ENCODE results near the gene YTHDF2.

YTHDF2 gene

DNA sequence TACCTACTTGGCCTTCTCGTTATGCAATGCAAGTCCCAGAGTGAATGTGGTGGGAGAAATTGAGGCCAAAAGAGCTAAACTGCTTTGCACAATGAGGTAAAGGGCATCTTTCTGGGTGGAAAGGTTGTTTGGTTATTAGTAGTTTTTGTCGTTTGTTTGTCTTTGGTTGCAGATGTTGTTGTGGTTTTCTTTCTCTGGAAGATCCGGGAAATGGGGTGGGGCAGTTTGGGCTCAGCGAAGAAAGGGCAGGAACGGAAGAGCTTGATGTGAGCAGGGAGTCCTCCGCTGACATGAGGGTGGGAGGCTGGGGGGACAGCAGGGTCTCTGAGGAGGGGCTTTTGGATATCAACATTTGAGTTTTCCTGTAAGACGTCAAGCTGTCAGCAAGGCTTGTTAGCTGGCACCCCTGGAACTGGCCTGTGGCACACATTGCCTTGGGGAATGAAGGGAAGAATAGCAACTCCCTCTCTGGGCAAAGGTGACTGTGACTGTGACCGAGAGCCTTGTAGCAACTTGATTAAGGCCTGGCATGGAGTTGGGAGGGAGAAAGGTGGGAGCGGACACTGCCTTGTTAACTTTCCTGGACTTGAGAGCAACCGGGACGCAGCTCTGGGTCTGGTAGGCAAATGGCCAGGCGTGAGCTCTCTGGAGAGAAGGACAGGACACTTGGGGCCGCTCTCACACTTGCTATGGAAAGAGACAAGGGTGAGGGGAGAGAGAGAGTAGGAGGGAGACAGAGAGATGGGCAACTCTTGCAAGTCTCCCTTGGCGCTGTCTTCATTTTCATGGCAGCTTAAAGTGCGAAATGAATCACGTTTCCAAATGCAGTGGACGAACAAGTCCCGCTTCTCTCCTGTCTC is 59.8 kb downstream of the YTHDF2 start:
- no peak for DNase-seq (ENCODE audit: low read depth in 2 of 3, low spot score in 1 of 3)

DNA sequence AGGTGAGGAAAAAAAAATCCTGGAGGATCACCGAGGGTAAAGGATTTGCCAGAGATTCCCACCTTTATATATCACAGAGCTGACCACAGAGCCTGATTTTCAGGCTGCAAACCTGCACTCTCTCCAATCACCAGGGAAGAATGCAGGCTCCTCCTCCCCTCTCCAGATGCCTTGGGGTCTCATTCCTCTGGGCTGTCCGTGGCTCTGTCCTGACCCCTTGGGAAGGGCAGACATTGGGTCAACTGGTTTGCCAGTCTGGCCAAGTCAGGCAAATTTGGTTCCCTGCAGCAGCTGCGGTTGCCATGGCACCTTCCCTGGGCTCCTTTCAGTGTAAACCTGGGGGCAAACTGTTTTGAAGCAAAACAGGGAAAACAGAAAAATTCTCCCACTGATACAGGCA is 63.6 kb downstream of the YTHDF2 start:
- DNase-seq (ENCODE audit: low read depth in 2 of 3, low spot score in 1 of 3): no peak

DNA sequence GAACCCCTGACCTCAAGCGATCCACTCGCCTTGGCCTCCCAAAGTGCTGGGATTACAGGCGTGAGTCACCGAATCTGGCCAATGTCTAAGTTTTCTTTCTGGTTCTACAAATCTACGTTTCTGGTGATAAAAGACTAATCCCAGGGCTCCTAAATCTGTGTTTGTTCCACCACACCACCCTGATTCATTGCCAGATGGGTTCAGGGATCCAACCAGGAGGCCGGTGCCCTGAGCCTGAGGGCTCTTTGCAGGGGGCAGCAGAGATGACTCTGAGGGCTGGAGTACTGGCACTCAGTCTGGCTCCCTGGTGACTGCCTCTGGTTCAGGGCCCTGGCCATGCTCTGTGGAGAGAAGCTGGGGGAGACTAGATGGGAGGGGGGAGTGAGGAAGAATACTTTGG is 64.7 kb downstream of the YTHDF2 start:
- no peak for DNase-seq (ENCODE audit: low read depth in 2 of 3, low spot score in 1 of 3)

DNA sequence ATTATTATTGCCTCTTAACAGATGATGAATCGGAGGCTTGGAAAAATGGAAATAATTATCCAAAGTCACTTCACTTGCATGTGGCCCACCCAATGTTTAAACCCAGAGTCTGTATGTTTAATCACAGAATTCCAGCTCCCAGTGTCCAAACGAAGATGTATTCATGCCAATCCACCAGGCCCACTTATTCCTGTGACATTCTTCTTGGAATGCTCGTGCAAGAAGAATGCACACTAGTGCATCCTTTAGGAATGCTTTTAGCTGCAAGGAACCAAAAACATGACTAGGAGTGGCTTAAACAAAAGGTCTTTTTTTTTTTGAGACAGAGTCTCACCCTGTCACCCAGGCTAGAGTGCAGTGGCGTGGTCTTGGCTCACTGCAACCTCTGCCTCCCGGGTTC is 66.3 kb downstream of the YTHDF2 start:
- DNase-seq (ENCODE audit: low read depth in 2 of 3, low spot score in 1 of 3): no peak

DNA sequence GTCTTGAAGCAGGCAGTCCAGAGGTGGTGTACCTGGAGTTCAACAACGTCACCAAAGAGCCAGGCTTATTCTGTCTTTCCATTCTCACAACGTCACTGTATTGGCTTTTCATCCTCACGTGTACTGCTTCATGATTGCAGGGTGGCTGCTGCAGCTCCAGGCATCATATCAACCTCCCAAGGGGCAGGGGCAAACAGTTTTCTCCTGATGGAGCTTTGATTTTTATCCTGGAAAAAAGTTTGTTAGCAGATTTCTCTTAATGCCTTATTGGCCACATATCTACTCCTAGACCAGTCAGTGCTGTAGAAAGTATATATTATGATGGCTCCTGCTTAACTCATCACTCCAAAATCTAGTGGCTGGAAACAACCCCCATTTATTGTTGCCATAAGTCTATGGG is 66.9 kb downstream of the YTHDF2 start:
- no peak for DNase-seq (ENCODE audit: low read depth in 2 of 3, low spot score in 1 of 3)

DNA sequence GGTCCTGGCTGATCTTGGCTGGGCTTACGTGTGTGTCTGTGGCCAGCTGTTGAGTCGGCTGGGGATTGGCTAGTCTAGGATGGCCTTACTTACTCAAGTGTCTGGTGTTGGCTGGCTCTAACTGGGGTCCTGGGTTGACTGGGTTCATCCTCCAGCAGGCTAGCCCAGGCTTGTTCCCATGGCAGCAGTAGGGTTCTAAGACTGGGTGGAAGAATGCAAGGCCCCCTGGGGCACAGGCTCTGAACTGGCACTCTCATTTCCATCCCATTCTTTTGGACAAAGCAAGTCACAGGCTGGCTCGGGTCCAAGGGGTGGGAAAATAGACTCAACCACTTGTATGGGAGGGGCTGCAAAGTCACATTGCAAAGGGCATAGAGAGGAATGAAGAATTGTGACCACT is 67.3 kb downstream of the YTHDF2 start:
- DNase-seq (ENCODE audit: low read depth in 2 of 3, low spot score in 1 of 3): no peak

DNA sequence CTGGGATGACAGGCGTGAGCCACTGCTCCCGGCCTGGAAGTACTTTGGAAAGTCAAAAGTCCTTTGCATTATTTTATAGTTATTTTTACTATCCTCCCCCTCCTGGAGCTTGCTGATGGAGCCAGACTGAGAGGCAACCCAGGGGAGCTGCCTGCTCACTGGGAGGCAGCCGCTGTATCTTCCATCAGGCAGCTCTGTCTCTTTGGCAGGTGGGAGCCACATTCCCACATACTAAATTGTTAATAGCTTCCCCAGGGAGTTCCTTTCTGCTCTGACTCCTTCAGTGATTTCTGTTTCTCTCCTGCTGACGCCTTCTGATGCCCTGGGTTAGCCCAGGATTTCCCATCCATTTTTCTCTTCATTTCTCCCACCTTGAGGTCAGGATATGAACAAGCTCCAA is 70.3 kb downstream of the YTHDF2 start:
- DNase-seq (ENCODE audit: low read depth in 2 of 3, low spot score in 1 of 3): no peak

DNA sequence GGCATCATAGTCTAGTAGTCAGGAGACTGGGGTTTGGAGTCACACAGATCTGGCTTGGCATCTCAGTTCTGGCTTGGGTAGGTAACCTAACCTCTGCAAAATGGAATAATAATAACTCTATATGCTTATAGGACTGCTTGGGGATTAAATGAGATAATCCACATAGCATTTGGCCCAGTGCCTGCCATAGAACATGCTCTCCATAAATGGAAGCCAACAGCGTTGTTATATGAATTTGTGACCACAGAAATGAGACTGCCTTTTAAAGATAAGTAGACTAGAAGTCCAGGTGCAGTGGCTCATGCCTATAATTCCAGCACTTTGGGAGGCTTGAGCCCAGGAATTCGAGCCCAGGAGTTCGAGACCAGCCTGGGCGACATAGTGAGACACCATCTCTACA is 71.2 kb downstream of the YTHDF2 start:
- no peak for DNase-seq (ENCODE audit: low read depth in 2 of 3, low spot score in 1 of 3)

DNA sequence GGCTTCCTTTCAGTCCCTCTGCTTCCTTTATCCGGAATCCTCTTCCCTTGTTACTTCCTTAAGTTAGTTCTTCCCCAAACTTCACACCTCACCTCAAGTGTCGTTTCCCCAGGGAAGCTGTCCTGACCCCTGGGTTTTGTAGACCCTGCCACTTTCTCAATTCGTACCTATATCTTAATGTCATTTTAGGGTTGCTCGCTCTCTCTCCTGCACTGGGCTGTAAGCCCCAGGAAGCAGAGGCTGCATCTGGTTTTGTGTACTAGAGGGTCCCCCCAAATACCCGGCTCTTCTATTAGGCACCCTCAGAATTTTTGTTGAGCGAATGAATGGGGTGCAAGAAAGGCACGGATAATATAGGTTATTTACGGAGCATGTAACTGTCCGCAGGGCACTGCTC is 74.6 kb downstream of the YTHDF2 start:
- no peak for DNase-seq (ENCODE audit: low read depth in 2 of 3, low spot score in 1 of 3)

DNA sequence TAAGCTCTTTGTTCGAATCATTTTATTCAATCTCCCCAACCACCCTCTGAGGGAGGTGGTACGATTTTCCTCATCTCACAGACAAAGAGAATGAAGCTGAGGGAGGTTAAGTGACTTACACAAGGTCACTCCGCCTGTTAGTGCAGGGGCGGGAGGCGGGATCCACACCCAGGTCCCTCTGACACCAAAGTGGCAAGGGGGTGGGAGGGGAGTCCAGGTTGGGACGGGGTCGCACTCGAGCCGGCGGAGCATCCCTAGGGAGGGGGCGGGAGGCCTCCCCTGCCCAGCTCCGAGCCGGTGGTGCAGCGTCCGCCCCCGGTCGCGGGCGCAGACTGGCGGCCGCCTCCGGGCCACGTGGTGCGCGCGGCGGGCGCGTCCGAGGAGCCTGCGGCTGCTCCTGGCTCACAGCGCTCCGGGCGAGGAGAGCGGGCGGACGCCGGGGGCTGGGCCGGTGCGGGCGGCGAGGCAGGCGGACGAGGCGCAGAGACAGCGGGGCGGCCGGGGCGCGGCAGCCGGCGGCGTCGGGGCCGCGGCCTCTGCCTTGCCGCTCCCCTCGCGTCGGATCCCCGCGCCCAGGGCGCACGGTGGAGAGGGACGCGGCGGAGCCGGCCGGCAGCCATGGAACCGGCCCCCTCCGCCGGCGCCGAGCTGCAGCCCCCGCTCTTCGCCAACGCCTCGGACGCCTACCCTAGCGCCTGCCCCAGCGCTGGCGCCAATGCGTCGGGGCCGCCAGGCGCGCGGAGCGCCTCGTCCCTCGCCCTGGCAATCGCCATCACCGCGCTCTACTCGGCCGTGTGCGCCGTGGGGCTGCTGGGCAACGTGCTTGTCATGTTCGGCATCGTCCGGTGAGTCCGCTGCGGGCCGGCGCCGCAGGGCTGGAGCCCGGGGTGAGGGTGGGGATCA is 75.3 kb downstream of the YTHDF2 start, which contains the start of gene OPRD1:
TSS of gene OPRD1 (plus strand) at position 405 of the 903 bp plus-strand sequence. CDS start at position 619, 214 bp downstream.
- DNase-seq (ENCODE audit: low read depth in 2 of 3, low spot score in 1 of 3): no peak

DNA sequence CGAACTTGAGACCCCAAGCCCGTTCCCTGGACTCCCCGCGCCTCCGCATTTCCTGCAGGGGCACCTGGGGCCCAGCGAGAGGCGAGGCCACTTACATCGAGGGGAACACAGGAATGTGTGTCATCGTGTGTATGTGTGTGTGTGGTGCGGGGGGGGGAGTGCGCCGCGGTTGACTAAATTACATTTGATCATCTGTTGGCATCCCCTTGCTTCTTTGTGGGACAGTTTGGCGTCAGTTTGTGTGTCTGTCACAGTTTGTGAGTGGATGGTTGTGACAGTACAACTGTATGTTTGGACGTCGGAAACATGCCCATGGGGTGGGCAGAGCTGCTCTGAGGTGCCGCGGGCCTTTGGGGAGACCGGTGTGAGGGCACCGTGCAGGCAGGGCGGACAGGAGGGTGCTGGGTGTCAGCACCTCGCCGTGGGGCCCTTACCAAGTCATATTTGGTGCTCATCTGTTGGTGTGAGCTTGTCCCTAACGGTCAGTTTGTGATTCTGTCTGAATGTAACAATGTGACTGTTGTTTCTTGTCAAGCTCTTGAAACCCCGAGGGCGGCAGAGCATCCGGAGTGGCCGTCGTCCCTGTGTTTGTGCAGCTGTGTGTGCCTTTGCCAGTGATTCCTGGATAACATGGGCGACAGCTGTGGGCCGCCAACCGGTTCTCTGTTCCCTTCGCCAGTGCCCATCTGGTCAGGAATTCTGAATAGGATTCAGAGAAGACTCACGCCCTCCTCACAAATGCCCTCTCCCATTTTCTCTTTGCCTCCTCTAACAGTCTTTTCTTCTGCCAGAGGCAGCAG is 76.1 kb downstream of the YTHDF2 start:
- no peak for DNase-seq (ENCODE audit: low read depth in 2 of 3, low spot score in 1 of 3)

DNA sequence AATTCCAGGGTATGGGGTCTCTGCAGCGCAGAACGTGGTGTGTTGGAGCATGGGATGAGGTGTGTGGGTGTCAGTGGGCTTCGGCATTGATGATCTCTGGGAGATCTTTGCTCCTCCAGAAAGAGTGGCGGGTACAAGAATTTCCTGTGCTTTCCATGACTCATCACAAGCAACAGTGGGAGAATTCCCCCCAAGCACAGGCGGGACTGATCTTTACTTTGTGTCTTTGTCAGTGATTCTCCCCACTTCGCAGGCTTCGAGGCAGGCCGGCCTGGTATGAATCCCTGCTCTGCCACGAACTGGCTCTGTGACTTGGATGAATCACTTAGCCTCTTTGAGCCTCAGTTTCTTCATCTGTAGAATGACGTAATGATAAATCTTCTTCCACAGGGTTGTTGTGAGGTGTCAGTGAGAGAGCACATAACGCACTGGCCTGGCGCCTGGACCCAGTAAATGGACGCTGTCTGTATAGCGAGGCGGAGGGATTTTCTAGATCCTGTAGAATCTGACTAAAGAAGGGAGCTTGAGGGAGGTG is 77.3 kb downstream of the YTHDF2 start:
- DNase-seq (ENCODE audit: low read depth in 2 of 3, low spot score in 1 of 3): no peak

DNA sequence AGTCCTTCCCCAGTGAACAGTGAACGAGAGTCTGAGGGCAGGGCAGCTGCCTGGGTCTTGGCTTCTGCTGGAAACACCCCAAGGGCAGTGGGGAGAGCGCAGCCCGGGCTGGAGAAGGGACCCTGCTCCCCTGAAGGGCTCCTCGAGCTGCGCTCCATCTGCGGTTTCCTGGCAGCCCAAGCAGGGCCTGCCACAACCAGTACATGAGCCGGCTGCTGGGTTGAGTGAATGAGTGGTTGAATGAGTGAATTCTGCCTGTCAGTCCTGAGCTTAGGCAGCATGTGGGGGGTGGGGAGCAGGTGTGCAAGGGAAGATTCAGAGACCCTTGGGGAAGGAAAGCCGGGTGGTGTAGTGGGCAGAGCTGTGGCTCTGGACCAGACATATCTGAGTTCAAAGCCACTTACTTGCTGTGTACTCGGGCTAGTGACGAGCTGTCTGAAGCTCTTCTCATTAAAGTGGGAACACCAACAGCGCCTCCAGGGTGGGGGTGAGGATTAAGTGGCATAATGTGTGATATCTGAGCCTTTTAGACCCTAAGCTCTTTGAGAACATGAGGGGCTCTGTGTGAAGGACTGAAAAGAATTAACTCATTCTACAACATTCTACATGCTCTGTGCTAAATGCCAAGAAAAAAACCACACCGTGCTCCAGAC is 78.9 kb downstream of the YTHDF2 start:
- DNase-seq (ENCODE audit: low read depth in 2 of 3, low spot score in 1 of 3): no peak

DNA sequence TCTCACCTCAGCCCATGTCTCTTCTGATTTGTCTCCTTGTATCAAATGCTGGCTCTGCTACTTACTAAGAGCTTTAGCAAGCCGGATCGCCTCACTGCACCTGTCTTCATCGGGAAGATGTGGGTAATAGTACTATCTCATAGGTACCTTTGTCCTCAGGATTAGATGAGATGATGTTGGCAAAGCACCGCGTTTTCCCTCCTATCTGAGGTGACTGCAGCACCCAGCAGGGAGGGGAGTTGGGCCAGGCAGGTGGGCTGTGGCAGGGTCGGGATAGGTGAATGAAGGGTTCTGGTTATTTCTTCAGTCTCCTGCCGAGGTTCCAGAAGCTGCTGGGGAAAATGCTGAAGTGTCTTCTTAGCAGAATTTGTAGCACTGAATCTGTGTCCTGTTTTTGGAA is 80.4 kb downstream of the YTHDF2 start:
- DNase-seq (ENCODE audit: low read depth in 2 of 3, low spot score in 1 of 3): no peak

DNA sequence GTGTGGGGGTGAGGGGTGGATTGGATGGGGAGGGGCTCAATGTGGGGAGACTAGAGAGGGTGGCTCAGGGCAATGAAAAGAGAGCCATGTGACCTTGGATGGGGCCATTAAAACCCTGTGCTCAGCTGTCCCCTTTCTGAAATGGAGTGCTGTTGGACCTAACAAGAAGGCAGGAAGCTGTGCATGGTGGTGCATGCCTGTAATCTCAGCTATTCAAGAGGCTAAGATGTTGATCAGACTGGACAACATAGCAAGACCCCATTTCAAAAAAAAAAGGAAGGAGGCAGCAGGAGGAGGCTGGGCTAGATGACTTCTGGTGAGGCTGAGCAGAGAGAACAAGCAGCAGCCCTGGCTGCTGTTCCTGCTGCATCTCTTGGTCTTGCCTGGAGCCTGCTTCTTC is 82.3 kb downstream of the YTHDF2 start:
- no peak for DNase-seq (ENCODE audit: low read depth in 2 of 3, low spot score in 1 of 3)
